DOHH2 (cell line): ENCODE data around the gene PCYOX1L.

Experiments
- EZH2phosphoT487 ChIP-seq: fragments of 200-600 bp; sonication (generic); IDR thresholded peaks from 2 replicates; pipeline ENCODE4 v1.6.1; 2017; ENCODE audit warnings: borderline replicate concordance, mild to moderate bottlenecking, antibody characterized with exemption, low read length, moderate library complexity, mixed read lengths
- TF ChIP-seq, protein P1 (sequence below): fragments of 200-600 bp; sonication (generic); IDR thresholded peaks from one replicate; pipeline ENCODE4 v1.5.1; 2014; ENCODE audit warnings: antibody characterized with exemption, mild to moderate bottlenecking, low read depth, low read length; ENCODE audit not compliant: poor library complexity, severe bottlenecking

GRCh38 chr5:149378241-149378820 lies 20.5 kb downstream of the PCYOX1L start:
- TF ChIP-seq, protein P1, sequence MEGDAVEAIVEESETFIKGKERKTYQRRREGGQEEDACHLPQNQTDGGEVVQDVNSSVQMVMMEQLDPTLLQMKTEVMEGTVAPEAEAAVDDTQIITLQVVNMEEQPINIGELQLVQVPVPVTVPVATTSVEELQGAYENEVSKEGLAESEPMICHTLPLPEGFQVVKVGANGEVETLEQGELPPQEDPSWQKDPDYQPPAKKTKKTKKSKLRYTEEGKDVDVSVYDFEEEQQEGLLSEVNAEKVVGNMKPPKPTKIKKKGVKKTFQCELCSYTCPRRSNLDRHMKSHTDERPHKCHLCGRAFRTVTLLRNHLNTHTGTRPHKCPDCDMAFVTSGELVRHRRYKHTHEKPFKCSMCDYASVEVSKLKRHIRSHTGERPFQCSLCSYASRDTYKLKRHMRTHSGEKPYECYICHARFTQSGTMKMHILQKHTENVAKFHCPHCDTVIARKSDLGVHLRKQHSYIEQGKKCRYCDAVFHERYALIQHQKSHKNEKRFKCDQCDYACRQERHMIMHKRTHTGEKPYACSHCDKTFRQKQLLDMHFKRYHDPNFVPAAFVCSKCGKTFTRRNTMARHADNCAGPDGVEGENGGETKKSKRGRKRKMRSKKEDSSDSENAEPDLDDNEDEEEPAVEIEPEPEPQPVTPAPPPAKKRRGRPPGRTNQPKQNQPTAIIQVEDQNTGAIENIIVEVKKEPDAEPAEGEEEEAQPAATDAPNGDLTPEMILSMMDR = no peak
- no peak for TF ChIP-seq EZH2phosphoT487
